Heart left ventricle (tissue), 16 donors: ENCODE measurements around the gene PPP4R1. TPM values are rescaled to one million over a fixed set of nuclear protein-coding genes. Genes with fewer than 3 reads are reported as not detected.

Experiments
- ATAC-seq, 4 donors: fragments of 200-7000 bp; cut with Tn5 transposase; one replicate each; pipeline ENCODE4 v1.9.1; 2020 to 2022; ENCODE audit warnings: moderate library complexity in 4 of 4, mild to moderate bottlenecking in 3 of 4, moderate number of reproducible peaks in 1 of 4
- DNase-seq, 5 donors: peaks; one replicate each; pipeline ENCODE4 v3.0.0-alpha.2; 2020
- H3K27ac ChIP-seq, 12 donors: fragments of 200-600 bp; sonication (generic) in 4 of 12; one replicate each; pipeline versions ENCODE4 v1.5.0 to v1.8.0; 2016 to 2022; ENCODE audit warnings: mild to moderate bottlenecking in 2 of 12
- H3K27me3 ChIP-seq, 9 donors: fragments of 200-600 bp; sonication (generic) in 2 of 9; one replicate each; pipeline versions ENCODE4 v1.5.1 to v1.8.0; 2016 to 2022; ENCODE audit warnings: mild to moderate bottlenecking in 3 of 9
- H3K36me3 ChIP-seq, 9 donors: fragments of 200-600 bp; sonication (generic) in 2 of 9; one replicate each; pipeline versions ENCODE4 v1.5.0 to v1.8.0; 2018 to 2022; ENCODE audit warnings: mild to moderate bottlenecking in 2 of 9
- H3K4me1 ChIP-seq, 12 donors: fragments of 200-600 bp; sonication (generic) in 4 of 12; one replicate each; pipeline versions ENCODE4 v1.5.0 to v1.8.0; 2016 to 2022; ENCODE audit warnings: mild to moderate bottlenecking in 3 of 12
- H3K4me3 ChIP-seq, 12 donors: fragments of 200-600 bp; sonication (generic) in 4 of 12; one replicate each; pipeline versions ENCODE4 v1.5.0 to v1.8.0; 2017 to 2022; ENCODE audit warnings: mild to moderate bottlenecking in 9 of 12, moderate library complexity in 4 of 12
- H3K9me3 ChIP-seq, 12 donors: fragments of 200-600 bp; sonication (generic) in 4 of 12; one replicate each; pipeline versions ENCODE4 v1.5.0 to v1.8.0; 2016 to 2022; ENCODE audit warnings: mild to moderate bottlenecking in 1 of 12
- POLR2A ChIP-seq, 2 donors: fragments of 450-650 bp; IDR thresholded peaks; one replicate each; pipeline ENCODE4 v1.6.1; 2017; ENCODE audit warnings: antibody characterized with exemption in 2 of 2, mild to moderate bottlenecking in 2 of 2, moderate library complexity in 2 of 2
- WGBS, 4 donors: extraction: QIAGEN DNeasy Blood & Tissue Kit in 2 of 4; methylation state at CpG; one replicate each; pipeline versions ENCODE4 v1.1.5 to v1.1.7; 2013 to 2018; 5-methylcytosine and 5-hydroxymethylcytosine counted together
- intact Hi-C, 10 donors: fragments of 100-400 bp; cut with DNase I; formaldehyde crosslinking; loops; one replicate each; pipeline versions ENCODE4 v1.11.1 to v1.14.2; 2022
- polyA plus RNA-seq, 2 donors: library from polyadenylated mRNA; stranded (reverse); fragments of 200-250 nt; gene quantifications; one replicate each; pipeline ENCODE4 v1.2.3, GENCODE V29; 2013
- total RNA-seq, 9 donors: library from RNA; depleted of rRNA in 2 of 9; stranded (reverse); fragments of >200 nt in 2 of 9; fragmentation: NEBNext Ultra II Directional in 3 of 9; extraction: Animal tissue kit (Norgen Biotek cat#: 25700) in 3 of 9; gene quantifications; one replicate each; pipeline versions ENCODE4 v1.1.0 to v1.2.4, GENCODE V29; 2016 to 2023
- TF ChIP-seq, protein P1 (sequence below), 12 donors: fragments of 200-600 bp; sonication (generic) in 4 of 12; IDR thresholded peaks; one replicate each; pipeline versions ENCODE4 v1.5.0 to v1.8.0; 2018 to 2022; ENCODE audit warnings: antibody characterized with exemption in 12 of 12, mild to moderate bottlenecking in 5 of 12
- donor health status: ischemic (EF 13 %, LVEDD 7.1; RV severe dilation, severe dysfunction).
- donor health status: healthy with polysubstance abuse.
- donor health status: DM: no; HTN: yes; CAD: no.
- donor health status: DM: no; HTN: no; CAD: no.
- donor health status: ischemic (EF 25% LVEDD 6.9; RV normal size, moderate dysfunction).
- donor health status: ischemic (EF 25% LVEDD 5.7; RV mildly dilated, moderate dysfunction).
- donor health status: healthy.
- donor health status: DM: yes; HTN: yes; CAD: no.
- donor health status: ischemic (EF 35%, LVEDD 5.7; RV mildly dilated, moderate dysfunction).
- donor health status: nonischemic (EF 11% LVEDD 7.7; RV severe dilation, severe dysfunction).
- donor health status: DM: yes; HTN: yes; CAD: no.
- donor health status: PGD.
- donor health status: ischemic (EF 29% LVEDD 5.4; RV normal size, mild dysfunction).
- donor health status: nonischemic (EF 23%, LVEDD 6.1; RV moderate dilation, normal function).

The PPP4R1 gene
- total and polyA plus RNA-seq, 11 donors = 13.9 to 81.3 (median 59.8) TPM

DNA sequence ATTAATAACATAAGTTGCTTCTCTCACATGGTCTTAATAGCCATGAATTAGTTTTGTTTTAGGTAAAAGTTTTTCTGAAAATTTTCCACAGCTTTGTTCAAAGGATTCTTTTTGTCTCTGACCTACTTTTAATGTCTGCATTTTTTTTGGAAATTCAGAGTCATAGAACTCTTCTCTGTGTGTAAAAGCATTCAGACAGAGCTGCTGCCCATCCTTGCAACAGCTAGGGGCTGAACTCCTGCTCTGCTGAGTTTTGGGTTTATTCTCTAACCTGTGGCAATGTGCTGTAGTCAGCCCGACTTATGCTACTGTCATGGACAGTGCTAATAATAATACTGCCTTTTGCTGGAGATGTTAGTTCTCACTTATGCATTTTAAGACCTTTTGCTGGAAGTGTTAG lies 95.0 kb downstream of the PPP4R1 start:
- peaks cover 0 to 49% (median 37%) of the 10 kb centered on the region in 9 donors for H3K36me3 ChIP-seq
- no peak overlapping the region for H3K4me3 ChIP-seq
- H3K27me3 ChIP-seq = no peaks in the 10 kb centered on the region
- DNase-seq (no peak), ATAC-seq (peak in 2 of 4 donors; percentile 32 to 66)
- H3K4me1 ChIP-seq = peaks cover 0 to 31% (median 1%) of the 10 kb centered on the region in 12 donors
- intact Hi-C loops = loop anchor here in 8 of 10 donors (5.0 to 10.0 kb wide), 5 partner anchors 155 to 447 kb away; partner anchors contain the start of gene TWSG1 (in 1 of the 8)
- peak overlapping the region in 1 of 12 donors; percentile 0 for H3K27ac ChIP-seq
- TF ChIP-seq, protein P1, sequence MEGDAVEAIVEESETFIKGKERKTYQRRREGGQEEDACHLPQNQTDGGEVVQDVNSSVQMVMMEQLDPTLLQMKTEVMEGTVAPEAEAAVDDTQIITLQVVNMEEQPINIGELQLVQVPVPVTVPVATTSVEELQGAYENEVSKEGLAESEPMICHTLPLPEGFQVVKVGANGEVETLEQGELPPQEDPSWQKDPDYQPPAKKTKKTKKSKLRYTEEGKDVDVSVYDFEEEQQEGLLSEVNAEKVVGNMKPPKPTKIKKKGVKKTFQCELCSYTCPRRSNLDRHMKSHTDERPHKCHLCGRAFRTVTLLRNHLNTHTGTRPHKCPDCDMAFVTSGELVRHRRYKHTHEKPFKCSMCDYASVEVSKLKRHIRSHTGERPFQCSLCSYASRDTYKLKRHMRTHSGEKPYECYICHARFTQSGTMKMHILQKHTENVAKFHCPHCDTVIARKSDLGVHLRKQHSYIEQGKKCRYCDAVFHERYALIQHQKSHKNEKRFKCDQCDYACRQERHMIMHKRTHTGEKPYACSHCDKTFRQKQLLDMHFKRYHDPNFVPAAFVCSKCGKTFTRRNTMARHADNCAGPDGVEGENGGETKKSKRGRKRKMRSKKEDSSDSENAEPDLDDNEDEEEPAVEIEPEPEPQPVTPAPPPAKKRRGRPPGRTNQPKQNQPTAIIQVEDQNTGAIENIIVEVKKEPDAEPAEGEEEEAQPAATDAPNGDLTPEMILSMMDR (IDR thresholded peaks at IDR 0.05) = no peak
- TF ChIP-seq POLR2A (IDR thresholded peaks at IDR 0.05) = no peak
- WGBS, 4 donors = 59 to 81% (median 64%) methylated on average over 1 of the region's 1 CpG
- H3K9me3 ChIP-seq = no peaks in the 10 kb centered on the region

DNA sequence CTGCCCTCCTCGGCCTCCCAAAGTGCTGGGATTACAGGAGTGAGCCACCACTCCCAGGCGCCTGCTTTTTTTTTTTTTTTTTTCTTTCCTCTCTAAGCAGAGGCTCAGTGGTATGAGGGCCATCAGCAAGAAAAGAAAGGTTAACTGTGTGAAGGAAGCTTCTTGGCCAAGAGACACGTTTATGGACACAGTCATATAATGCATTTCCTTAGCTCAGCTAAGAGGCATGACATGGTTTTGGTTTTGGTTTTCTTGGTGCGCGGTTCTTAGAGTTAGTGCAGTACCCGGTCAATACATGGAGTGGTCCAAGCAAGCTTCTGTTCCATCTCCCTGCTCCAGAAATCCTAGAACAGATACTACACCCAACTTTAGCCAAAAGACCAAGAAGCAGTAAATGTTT lies 96.5 kb downstream of the PPP4R1 start:
- DNase-seq = no peak
- H3K27ac ChIP-seq = peak overlapping the region in 2 of 12 donors; percentile 39 to 58
- intact Hi-C loops = loop anchor here in 8 of 10 donors (5.0 to 10.0 kb wide), 5 partner anchors 153 to 446 kb away; partner anchors contain the start of gene TWSG1 (in 1 of the 8)
- H3K9me3 ChIP-seq = no peaks in the 10 kb centered on the region
- peaks cover 0 to 49% (median 42%) of the 10 kb centered on the region in 9 donors for H3K36me3 ChIP-seq
- no peak for ATAC-seq
- 71 to 88% (median 81%) methylated on average over 6 of the region's 6 CpGs for WGBS, 4 donors
- no peak overlapping the region for H3K4me3 ChIP-seq
- TF ChIP-seq POLR2A (IDR thresholded peaks at IDR 0.05) = no peak
- TF ChIP-seq, protein P1 (IDR thresholded peaks at IDR 0.05) = no peak
- H3K27me3 ChIP-seq = no peaks in the 10 kb centered on the region
- H3K4me1 ChIP-seq = peaks cover 0 to 31% (median 1%) of the 10 kb centered on the region in 12 donors

DNA sequence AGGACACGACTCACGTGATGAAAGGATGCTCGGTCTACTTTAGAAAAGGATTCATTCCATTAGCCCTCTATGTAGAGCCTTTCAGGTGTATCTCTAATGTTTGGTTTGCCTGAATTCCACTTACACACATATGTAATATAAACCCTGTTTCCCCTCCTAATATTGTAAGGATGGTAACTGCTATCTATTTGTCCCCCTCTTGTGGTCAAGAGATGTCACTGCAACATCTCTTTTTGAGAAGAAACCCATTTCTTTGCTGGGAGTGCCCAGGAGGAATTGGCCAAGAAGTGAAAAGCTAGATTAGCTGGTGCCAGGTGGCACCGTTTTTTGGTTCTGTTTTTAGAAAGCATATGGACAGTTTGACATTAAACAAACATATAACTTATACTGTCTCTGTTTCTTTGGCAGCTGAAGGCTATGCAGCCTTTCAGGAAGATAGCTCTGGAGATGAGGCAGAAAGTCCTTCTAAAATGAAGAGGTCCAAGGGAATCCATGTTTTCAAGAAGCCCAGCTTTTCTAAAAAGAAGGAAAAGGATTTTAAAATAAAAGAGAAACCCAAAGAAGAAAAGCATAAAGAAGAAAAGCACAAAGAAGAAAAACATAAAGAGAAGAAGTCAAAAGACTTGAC lies 97.8 kb downstream of the PPP4R1 start:
- Histone ChIP-seq H3K36me3 (peaks cover 0 to 41% (median 32%) of the 10 kb centered on the region in 9 donors), H3K27ac (peak overlapping the region in 1 of 12 donors; percentile 38), H3K9me3 (no peaks in the 10 kb centered on the region), H3K4me3 (no peak overlapping the region), H3K27me3 (no peaks in the 10 kb centered on the region), H3K4me1 (peaks cover 0 to 31% (median 1%) of the 10 kb centered on the region in 12 donors)
- ATAC-seq (peak in 1 of 4 donors; percentile 46), DNase-seq (no peak)
- intact Hi-C loops = loop anchor here in 8 of 10 donors (5.0 to 10.0 kb wide), 5 partner anchors 152 to 444 kb away; partner anchors contain the start of gene TWSG1 (in 1 of the 8)
- 62 to 69% (median 67%) methylated on average over 4 of the region's 4 CpGs for WGBS, 4 donors
- TF ChIP-seq, protein P1 (IDR thresholded peaks at IDR 0.05) = peak; percentile 76 to 89 (median 82)
- TF ChIP-seq POLR2A (IDR thresholded peaks at IDR 0.05) = no peak

DNA sequence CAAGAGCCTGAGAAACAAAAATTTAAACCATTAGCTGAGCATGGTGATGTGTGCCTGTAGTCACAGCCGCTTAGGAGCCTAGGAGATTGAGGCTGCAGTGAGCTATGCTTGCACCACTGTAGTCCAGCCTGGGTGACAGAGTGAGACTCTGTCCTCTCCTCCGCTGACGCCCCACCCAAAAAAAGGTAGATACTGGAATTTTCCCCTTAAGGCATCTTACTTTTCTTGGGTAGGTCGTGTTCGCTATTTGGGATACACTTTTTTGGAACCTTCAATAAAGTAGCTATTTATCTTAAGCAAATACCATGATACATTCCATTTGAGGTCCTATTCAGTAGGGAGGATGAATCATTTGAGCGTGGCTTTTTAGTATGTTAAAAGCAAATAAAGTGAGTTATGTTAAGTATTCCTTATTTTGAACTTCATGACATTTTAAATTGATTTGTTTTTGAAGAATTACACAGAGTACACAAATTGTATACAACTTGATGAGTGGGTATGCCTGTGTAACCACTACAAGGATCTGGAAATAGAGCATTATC lies 100.3 kb downstream of the PPP4R1 start:
- Histone ChIP-seq H3K27me3 (no peaks in the 10 kb centered on the region), H3K4me3 (no peak overlapping the region), H3K27ac (no peak overlapping the region), H3K4me1 (peaks cover 0 to 21% (median 1%) of the 10 kb centered on the region in 12 donors), H3K9me3 (no peaks in the 10 kb centered on the region), H3K36me3 (peaks cover 0 to 41% (median 32%) of the 10 kb centered on the region in 9 donors)
- WGBS, 4 donors = 89 to 94% (median 91%) methylated on average over 6 of the region's 6 CpGs
- ATAC-seq = no peak
- no peak for TF ChIP-seq POLR2A (IDR thresholded peaks at IDR 0.05)
- TF ChIP-seq, protein P1 (IDR thresholded peaks at IDR 0.05) = no peak
- no peak for DNase-seq
- intact Hi-C loops = loop anchor here in 7 of 10 donors (10.0 kb wide), 4 partner anchors 149 to 439 kb away; partner anchors contain the start of gene TWSG1 (in 1 of the 7)
